Smooth muscle cell (in vitro differentiated cells): ENCODE data around the gene OR4C13. TPM values are rescaled to one million over a fixed set of nuclear protein-coding genes. Genes with fewer than 3 reads are reported as not detected.
"Not testable (repeated sequence)": the region's sequence is repeated elsewhere in the genome, so short reads cannot be mapped to it uniquely, and the experiment has no call there.

Source experiments
- DNase-seq: peaks from one replicate; lab custom pipeline; 2025; ENCODE audit not compliant: unreplicated experiment; lab: John Stamatoyannopoulos, UW
- H2AFZ ChIP-seq: fragments of 200-600 bp; sonication (generic); 2 replicates; pipeline ENCODE4 v1.6.0; 2016; ENCODE audit warnings: antibody characterized with exemption, low read depth, mild to moderate bottlenecking
- H3F3A ChIP-seq: fragments of 200-600 bp; sonication (generic); 2 replicates; pipeline ENCODE4 v1.6.0; 2017; ENCODE audit warnings: antibody characterized with exemption, low read depth
- H3K27ac ChIP-seq: fragments of 200-600 bp; sonication (generic); 2 replicates; pipeline ENCODE4 v1.5.1; 2016; ENCODE audit warnings: low read depth, mild to moderate bottlenecking
- H3K27me3 ChIP-seq: fragments of 200-600 bp; sonication (generic); 2 replicates; pipeline ENCODE4 v1.6.1; 2016; ENCODE audit warnings: low read depth, mild to moderate bottlenecking
- H3K36me3 ChIP-seq: fragments of 200-600 bp; sonication (generic); 2 replicates; pipeline ENCODE4 v1.5.1; 2016; ENCODE audit warnings: low read depth
- H3K4me1 ChIP-seq: fragments of 200-600 bp; sonication (generic); 2 replicates; pipeline ENCODE4 v1.5.1; 2016; ENCODE audit warnings: low read depth
- H3K4me2 ChIP-seq: fragments of 200-600 bp; sonication (generic); 2 replicates; pipeline ENCODE4 v1.6.0; 2016; ENCODE audit warnings: mild to moderate bottlenecking
- H3K4me3 ChIP-seq: fragments of 200-600 bp; sonication (generic); 2 replicates; pipeline ENCODE4 v1.5.1; 2016; ENCODE audit warnings: mild to moderate bottlenecking
- H3K79me2 ChIP-seq: fragments of 200-600 bp; sonication (generic); 2 replicates; pipeline ENCODE4 v1.6.0; 2016; ENCODE audit warnings: low read depth, mild to moderate bottlenecking
- H3K9ac ChIP-seq: fragments of 200-600 bp; sonication (generic); 2 replicates; pipeline ENCODE4 v1.6.0; 2016; ENCODE audit warnings: low read depth
- H3K9me3 ChIP-seq: fragments of 200-600 bp; sonication (generic); replicated peaks from 2 replicates; pipeline ENCODE4 v1.5.1; 2016; ENCODE audit warnings: low read depth
- H4K20me1 ChIP-seq: fragments of 200-600 bp; sonication (generic); 2 replicates; pipeline ENCODE4 v1.6.0; 2016; ENCODE audit warnings: low read depth
- WGBS: methylation state at CpG from one replicate; pipeline ENCODE4 v1.1.7; 2016; ENCODE audit warnings: low lambda C conversion rate; 5-methylcytosine and 5-hydroxymethylcytosine counted together
- polyA plus RNA-seq: library from polyadenylated mRNA; unstranded; fragments of >200 nt; fragmentation: Nextera tagmentation; extraction: Ambion mirVana; gene quantifications from 2 replicates; pipeline ENCODE4 v1.2.1, GENCODE V29; 2016
- total RNA-seq: library from RNA; depleted of rRNA; stranded (reverse); fragments of >200 nt; gene quantifications from 2 replicates; pipeline ENCODE4 v1.2.3, GENCODE V29; 2014
- TF ChIP-seq, protein P1 (sequence below): fragments of 200-600 bp; sonication (generic); IDR thresholded peaks from 2 replicates; pipeline ENCODE4 v1.5.1; 2017; ENCODE audit warnings: borderline replicate concordance, mild to moderate bottlenecking, antibody characterized with exemption; ENCODE audit not compliant: insufficient read depth, poor library complexity, severe bottlenecking

OR4C13 gene
- total RNA-seq: not detected in 2 replicates
- polyA plus RNA-seq: not detected in 2 replicates

DNA sequence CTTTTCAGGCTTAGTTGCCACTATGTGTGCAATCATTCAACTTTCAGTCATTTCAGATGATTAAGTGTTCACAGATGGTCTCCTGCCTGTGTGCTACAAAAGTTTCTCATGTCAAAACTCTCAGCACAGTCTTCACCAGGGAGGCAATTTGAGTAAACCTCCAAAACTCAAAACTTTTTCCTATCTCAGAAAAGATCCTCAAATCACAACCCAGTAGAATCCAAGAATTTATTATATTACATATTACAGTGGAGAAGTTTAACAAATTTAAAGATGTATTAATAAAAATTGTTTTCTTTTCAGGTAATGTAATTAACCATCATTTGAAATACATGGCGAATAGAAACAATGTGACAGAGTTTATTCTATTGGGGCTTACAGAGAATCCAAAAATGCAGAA is at the start of gene OR4C13:
Gene OR4C13 (plus strand): TSS at position 301 of the 400 bp plus-strand sequence. CDS start 32 bp downstream, at position 333.
- Histone ChIP-seq H3K4me1 (no peaks in the 10 kb centered on the region), H3K27ac (no peak within 1 kb of the TSS), H3K36me3 (no peaks in the 10 kb centered on the region), H3F3A (no peaks in the 10 kb centered on the region), H3K27me3 (no peaks in the 10 kb centered on the region), H3K4me3 (no peak within 1 kb of the TSS), H3K9me3 (no peaks in the 10 kb centered on the region), H3K9ac (no peak within 1 kb of the TSS), H4K20me1 (no peaks in the 10 kb centered on the region), H3K4me2 (no peak within 1 kb of the TSS), H2AFZ (no peak within 1 kb of the TSS), H3K79me2 (no peaks in the 10 kb centered on the region)
- 79% methylated on average over 1 of the region's 1 CpG for WGBS
- no peak for DNase-seq
- TF ChIP-seq, protein P1, sequence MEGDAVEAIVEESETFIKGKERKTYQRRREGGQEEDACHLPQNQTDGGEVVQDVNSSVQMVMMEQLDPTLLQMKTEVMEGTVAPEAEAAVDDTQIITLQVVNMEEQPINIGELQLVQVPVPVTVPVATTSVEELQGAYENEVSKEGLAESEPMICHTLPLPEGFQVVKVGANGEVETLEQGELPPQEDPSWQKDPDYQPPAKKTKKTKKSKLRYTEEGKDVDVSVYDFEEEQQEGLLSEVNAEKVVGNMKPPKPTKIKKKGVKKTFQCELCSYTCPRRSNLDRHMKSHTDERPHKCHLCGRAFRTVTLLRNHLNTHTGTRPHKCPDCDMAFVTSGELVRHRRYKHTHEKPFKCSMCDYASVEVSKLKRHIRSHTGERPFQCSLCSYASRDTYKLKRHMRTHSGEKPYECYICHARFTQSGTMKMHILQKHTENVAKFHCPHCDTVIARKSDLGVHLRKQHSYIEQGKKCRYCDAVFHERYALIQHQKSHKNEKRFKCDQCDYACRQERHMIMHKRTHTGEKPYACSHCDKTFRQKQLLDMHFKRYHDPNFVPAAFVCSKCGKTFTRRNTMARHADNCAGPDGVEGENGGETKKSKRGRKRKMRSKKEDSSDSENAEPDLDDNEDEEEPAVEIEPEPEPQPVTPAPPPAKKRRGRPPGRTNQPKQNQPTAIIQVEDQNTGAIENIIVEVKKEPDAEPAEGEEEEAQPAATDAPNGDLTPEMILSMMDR: no peak

DNA sequence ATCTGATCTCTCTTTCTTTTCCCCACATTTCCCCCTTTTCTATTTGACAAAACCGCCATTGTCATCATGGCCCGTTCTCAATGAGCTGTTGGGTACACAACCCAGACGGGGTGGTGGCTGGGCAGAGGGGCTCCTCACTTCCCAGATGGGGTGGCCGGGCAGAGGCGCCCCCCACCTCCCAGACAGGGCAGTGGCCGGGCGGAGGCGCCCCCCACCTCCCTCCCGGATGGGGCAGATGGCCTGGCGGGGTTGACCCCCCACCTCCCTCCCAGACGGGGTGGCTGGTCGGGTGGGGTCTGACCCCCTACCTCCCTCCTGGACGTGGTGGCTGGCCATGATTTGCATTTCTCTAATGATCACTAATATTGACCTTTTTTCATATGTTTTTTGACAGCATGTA is 40.7 kb upstream of the OR4C13 start:
- not testable (repeated sequence) for H3K36me3 ChIP-seq, H3K9ac ChIP-seq, H3K9me3 ChIP-seq, DNase-seq, H3F3A ChIP-seq, H3K27ac ChIP-seq, H3K79me2 ChIP-seq, H3K27me3 ChIP-seq, H3K4me3 ChIP-seq, H2AFZ ChIP-seq, H3K4me2 ChIP-seq, H3K4me1 ChIP-seq, H4K20me1 ChIP-seq
- WGBS: 81% methylated on average over 13 of the region's 13 CpGs

DNA sequence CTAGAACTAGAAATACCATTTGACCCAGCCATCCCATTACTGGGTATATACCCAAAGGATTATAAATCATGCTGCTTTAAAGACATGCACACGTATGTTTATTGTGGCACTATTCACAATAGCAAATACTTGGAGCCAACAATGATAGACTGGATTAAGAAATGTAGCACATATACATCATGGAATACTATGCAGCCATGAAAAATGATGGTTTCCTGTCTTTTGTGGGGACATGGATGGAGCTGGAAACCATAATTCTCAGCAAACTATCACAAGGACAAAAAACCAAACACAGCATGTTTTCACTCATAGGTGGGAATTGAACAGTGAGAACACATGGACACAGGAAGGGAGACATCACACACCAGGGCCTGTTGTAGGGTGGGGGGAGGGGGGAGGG is 3.5 kb upstream of the OR4C13 start:
- H3F3A ChIP-seq, H3K9me3 ChIP-seq, H3K79me2 ChIP-seq, H3K36me3 ChIP-seq, H4K20me1 ChIP-seq, H2AFZ ChIP-seq, H3K9ac ChIP-seq, H3K4me2 ChIP-seq, H3K27me3 ChIP-seq, DNase-seq, H3K4me1 ChIP-seq, H3K4me3 ChIP-seq, H3K27ac ChIP-seq: not testable (repeated sequence)
- 48% methylated on average over 1 of the region's 1 CpG for WGBS

DNA sequence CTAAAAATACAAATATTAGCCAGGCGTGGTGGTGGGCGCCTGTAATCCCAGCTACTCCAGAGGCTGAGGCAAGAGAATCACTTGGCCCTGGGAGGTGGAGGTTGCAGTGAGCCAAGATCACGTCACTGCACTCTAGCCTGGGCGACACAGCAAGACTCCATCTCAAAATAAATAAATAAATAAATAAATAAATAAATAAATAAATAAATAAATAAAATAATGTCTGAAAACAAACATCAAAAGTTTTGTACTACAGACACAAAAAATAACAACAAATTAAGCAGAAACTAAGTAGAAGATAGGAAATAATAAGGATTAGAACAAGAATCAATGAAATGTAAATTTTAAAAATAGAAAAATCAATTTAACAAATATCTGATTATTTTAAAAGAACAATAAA is 21.2 kb downstream of the OR4C13 start:
- not testable (repeated sequence) for H3K4me2 ChIP-seq, H2AFZ ChIP-seq, H3K9me3 ChIP-seq, H3K9ac ChIP-seq, H3K4me3 ChIP-seq, H4K20me1 ChIP-seq, H3K79me2 ChIP-seq, H3K27ac ChIP-seq, H3F3A ChIP-seq, H3K27me3 ChIP-seq, DNase-seq, H3K4me1 ChIP-seq, H3K36me3 ChIP-seq
- 68% methylated on average over 4 of the region's 4 CpGs for WGBS

DNA sequence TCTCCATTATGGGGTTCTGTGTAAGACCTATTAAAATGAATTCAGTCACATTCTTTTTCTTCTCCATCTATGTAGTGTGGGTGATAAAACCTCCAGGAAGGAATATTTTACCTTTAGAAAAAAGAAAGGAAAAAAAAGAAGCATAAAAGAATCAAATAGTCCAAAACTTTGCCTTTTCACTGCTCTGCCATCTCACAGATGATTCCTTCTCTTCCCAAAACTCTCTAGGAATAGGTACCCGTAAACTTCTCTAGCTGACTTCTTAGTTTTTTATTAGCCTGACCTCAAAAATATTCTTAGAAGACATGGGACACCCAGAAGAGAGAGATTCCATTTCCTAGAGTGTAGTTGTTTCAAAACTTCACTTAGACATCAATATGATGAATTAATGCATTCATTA is 30.2 kb downstream of the OR4C13 start, which contains the start of gene OR4C12:
Gene OR4C12 (minus strand): TSS at position 101 of the 400 bp plus-strand sequence. CDS start 34 bp downstream, at position 67.
- H2AFZ ChIP-seq, H3K9me3 ChIP-seq, H3F3A ChIP-seq, H3K27me3 ChIP-seq, H3K27ac ChIP-seq, H3K9ac ChIP-seq, H3K4me3 ChIP-seq, H3K36me3 ChIP-seq, H3K79me2 ChIP-seq, DNase-seq, H4K20me1 ChIP-seq, H3K4me1 ChIP-seq, H3K4me2 ChIP-seq: not testable (repeated sequence)
- 35% methylated on average over 1 of the region's 1 CpG for WGBS
